Ishikawa (cell line): ENCODE results near the gene CALD1.

Source experiments
- CEBPB ChIP-seq: IDR thresholded peaks from 2 replicates; pipeline ENCODE4 v1.6.1; 2012
- CREB1 ChIP-seq: IDR thresholded peaks from 2 replicates; pipeline ENCODE4 v1.6.1; 2012; ENCODE audit warnings: low read depth
- EGR1 ChIP-seq: IDR thresholded peaks from 2 replicates; pipeline ENCODE4 v1.6.1; 2012
- EP300 ChIP-seq: IDR thresholded peaks from 2 replicates; pipeline ENCODE4 v1.6.1; 2012; ENCODE audit warnings: borderline replicate concordance
- FOXM1 ChIP-seq: IDR thresholded peaks from 2 replicates; pipeline ENCODE4 v1.6.1; 2012; ENCODE audit warnings: low read depth, borderline replicate concordance
- NFIC ChIP-seq: IDR thresholded peaks from 2 replicates; pipeline ENCODE4 v1.6.1; 2012
- RAD21 ChIP-seq: IDR thresholded peaks from 2 replicates; pipeline ENCODE4 v1.6.1; 2012; ENCODE audit warnings: low read depth
- TAF1 ChIP-seq: IDR thresholded peaks from 2 replicates; pipeline ENCODE4 v1.6.1; 2012; ENCODE audit warnings: low read depth, mild to moderate bottlenecking
- TCF12 ChIP-seq: IDR thresholded peaks from 2 replicates; pipeline ENCODE4 v1.6.1; 2012; ENCODE audit warnings: low read depth
- TEAD4 ChIP-seq: IDR thresholded peaks from 2 replicates; pipeline ENCODE4 v1.6.1; 2012
- USF1 ChIP-seq: IDR thresholded peaks from 2 replicates; pipeline ENCODE4 v1.6.1; 2012
- YY1 ChIP-seq: IDR thresholded peaks from 2 replicates; pipeline ENCODE4 v1.6.1; 2012; ENCODE audit warnings: low read depth
- ZBTB7A ChIP-seq: IDR thresholded peaks from 2 replicates; pipeline ENCODE4 v1.6.1; 2012; ENCODE audit warnings: low read depth
- TF ChIP-seq, protein P1 (sequence below): IDR thresholded peaks from 2 replicates; pipeline ENCODE4 v1.6.1; 2012
- TF ChIP-seq, protein P2 (sequence below): IDR thresholded peaks from 2 replicates; pipeline ENCODE4 v1.6.1; 2012; ENCODE audit warnings: low read depth, mild to moderate bottlenecking

Gene CALD1

GRCh38 chr7:134899729-134900128 is 120.3 kb downstream of the CALD1 start:
- TF ChIP-seq YY1 (no peak), CEBPB (no peak), FOXM1 (no peak), EP300 (no peak), NFIC (no peak), CREB1 (no peak), TCF12 (no peak), USF1 (no peak)
- TF ChIP-seq, protein P1, sequence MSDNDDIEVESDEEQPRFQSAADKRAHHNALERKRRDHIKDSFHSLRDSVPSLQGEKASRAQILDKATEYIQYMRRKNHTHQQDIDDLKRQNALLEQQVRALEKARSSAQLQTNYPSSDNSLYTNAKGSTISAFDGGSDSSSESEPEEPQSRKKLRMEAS, result no peak

- TF ChIP-seq EP300 (no peak), TEAD4 (no peak), RAD21 (no peak), NFIC (no peak), TAF1 (no peak), CREB1 (no peak), YY1 (no peak), CEBPB (no peak), USF1 (no peak), TCF12 (no peak), ZBTB7A (no peak)
- TF ChIP-seq, protein P1, result no peak
- TF ChIP-seq, protein P2, sequence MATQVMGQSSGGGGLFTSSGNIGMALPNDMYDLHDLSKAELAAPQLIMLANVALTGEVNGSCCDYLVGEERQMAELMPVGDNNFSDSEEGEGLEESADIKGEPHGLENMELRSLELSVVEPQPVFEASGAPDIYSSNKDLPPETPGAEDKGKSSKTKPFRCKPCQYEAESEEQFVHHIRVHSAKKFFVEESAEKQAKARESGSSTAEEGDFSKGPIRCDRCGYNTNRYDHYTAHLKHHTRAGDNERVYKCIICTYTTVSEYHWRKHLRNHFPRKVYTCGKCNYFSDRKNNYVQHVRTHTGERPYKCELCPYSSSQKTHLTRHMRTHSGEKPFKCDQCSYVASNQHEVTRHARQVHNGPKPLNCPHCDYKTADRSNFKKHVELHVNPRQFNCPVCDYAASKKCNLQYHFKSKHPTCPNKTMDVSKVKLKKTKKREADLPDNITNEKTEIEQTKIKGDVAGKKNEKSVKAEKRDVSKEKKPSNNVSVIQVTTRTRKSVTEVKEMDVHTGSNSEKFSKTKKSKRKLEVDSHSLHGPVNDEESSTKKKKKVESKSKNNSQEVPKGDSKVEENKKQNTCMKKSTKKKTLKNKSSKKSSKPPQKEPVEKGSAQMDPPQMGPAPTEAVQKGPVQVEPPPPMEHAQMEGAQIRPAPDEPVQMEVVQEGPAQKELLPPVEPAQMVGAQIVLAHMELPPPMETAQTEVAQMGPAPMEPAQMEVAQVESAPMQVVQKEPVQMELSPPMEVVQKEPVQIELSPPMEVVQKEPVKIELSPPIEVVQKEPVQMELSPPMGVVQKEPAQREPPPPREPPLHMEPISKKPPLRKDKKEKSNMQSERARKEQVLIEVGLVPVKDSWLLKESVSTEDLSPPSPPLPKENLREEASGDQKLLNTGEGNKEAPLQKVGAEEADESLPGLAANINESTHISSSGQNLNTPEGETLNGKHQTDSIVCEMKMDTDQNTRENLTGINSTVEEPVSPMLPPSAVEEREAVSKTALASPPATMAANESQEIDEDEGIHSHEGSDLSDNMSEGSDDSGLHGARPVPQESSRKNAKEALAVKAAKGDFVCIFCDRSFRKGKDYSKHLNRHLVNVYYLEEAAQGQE, result no peak
Measured at GRCh38 chr7:134900166-134900982, 120.9 kb downstream of the CALD1 start.

DNA sequence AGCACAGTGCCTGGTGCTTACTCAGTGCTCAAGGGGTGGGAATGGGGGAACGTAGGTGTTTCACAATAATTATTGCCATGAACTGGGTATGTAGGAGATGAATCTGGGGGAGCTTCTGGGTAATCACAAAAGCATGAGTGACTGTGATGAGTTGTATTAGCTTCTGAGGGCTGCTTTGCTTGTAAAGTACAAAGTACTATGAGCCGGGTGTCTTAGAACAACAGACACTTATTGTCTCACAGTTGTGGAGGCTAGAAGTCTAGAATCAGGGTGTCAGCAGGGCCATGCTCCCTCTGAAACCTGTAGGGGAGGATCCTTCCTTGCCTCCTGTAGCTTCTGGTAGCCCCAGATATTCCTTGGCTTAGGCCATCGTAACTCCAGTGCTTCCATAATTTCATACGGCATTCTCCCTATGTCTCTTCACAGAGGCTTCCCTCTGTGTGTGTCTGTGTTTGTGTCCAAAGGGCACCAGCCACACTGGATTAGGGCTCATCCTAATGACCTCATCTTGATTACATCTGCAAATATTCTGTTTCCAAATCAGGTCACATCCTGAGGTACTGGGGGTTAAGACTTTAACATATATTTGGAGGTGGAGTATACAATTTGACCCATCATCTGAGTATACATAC is 122.1 kb downstream of the CALD1 start:
- TF ChIP-seq TCF12 (no peak), TEAD4 (no peak), RAD21 (no peak), USF1 (no peak), YY1 (no peak), CEBPB (no peak)

GRCh38 chr7:134902058-134902457 is 122.6 kb downstream of the CALD1 start:
- TF ChIP-seq TCF12 (no peak), EGR1 (no peak), FOXM1 (no peak), USF1 (no peak), NFIC (no peak)
- TF ChIP-seq, protein P1, result no peak

DNA sequence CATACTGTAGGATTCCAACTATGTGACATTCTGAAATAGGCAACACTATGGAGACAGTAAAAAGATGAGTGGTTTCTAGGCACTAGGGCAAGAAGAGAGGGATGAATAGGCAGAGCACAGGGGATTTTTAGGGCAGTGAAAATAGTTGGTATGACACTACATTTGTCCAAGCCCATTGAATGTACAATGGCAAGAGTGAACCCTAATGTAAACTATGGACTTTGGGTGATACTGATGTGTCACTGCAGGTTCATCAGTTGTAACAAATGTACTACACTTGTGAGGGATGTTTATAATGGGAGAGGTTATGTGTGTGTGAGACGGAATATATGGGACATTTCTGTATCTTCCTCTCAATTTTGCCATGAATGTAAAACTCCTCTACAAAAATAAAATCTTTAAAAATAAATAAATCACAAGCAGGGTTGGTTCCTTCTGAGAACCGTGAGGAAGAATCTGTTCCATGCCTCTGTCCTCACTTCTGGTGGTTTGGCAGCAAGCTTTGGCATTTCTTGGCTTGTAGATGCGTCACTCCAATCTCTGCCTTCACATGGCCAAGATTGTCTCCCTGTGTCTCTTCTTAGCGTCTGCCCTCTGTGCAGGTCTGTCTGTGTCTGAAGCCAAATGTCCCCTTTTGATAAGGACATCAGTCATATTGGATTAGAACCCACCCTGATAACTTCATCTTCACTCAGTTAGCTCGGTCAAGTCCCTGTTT is 123.8 kb downstream of the CALD1 start:
- TF ChIP-seq, protein P1, result no peak

GRCh38 chr7:134905375-134905774 is 125.9 kb downstream of the CALD1 start:
- no peak for TF ChIP-seq USF1
- TF ChIP-seq, protein P1, result no peak
- no peak for TF ChIP-seq CEBPB
- no peak for TF ChIP-seq CREB1
- TF ChIP-seq ZBTB7A, result no peak
- TF ChIP-seq, protein P2, result no peak
- no peak for TF ChIP-seq RAD21
- no peak for TF ChIP-seq FOXM1
